ENCODE data around the gene HPSE2.

The HPSE2 gene

GRCh38 chr10:98817396-98817795 is 418.3 kb downstream of the HPSE2 start:
- no peak for DNase-seq

DNA sequence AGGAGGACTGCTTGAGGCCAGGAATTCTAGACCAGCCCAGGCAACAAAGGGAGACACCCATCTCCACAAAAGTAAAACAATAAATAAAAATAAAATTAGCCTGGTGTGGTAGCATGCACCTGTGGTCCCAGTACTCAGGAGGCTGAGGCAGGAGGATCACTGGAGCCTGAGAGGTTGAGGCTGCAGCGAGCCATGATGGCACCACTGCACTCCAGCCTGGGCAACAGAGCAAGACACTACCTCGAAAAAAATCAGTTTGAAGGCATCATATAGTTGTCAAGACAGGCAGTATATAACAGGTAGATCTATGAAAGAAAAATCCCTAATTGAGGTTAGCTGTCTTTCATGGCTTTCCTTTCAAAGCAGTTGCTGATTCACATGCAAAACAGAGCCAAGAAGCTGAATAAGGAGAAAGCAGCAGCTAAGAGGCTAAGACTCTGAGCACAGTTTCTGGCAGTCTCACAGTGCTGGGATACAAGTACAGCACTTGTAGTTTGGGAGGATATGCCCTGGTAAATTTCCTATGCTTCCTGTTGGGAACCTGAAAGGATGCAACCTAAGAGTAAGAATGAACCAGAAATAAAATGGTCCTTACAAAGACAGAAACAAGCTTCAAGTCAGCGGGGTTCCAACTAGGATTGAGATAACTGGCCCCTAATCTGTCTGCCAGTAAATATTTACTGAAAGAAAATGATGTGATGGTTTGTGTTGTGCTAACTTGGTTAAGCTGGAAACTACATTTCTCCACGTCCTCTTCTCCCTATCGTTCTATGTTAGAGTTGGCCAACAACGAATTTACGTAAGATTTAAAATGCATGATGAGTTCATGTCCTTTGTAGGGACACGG is 420.4 kb downstream of the HPSE2 start:
- no peak for DNase-seq

GRCh38 chr10:98814470-98814869 is 421.2 kb downstream of the HPSE2 start:
- DNase-seq = no peak

GRCh38 chr10:98808282-98808892 is 427.3 kb downstream of the HPSE2 start:
- DNase-seq = no peak

DNA sequence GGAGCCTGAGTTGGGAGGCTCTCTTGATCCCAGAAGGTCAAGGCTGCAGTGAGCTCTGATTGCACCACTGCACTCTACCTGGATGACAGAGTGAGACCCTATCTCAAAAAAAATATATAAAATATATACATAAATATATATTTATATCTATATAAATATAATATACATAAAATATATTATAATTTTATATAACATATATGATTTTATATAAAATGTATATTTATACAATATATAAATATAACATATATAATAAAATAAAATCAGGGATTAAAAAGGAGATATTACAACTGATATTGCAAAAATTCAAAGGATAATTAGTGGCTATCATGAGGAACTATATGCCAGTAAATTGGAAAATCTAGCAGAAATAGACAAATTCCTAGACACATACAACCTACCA is 435.4 kb downstream of the HPSE2 start:
- no peak for DNase-seq

DNA sequence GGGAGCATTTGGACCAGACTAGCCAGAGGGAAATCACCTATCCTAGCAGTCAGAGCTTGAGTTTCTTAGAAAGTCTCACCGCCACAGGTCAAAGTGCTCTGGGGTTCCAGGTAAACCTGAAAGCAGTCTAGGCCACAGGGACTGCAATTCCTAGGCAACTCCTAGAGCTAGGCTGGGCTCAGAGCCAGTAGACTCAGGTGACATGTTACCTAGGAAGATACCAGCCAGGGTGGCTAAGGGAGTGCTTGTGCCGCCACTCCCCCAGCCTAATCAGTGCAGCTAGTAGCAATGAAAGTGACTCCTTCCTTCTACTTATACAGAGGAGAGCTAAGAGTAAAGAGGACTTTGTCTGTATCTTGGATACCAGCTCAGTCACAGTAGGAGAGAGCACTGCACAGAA is 440.2 kb downstream of the HPSE2 start:
- DNase-seq = no peak

DNA sequence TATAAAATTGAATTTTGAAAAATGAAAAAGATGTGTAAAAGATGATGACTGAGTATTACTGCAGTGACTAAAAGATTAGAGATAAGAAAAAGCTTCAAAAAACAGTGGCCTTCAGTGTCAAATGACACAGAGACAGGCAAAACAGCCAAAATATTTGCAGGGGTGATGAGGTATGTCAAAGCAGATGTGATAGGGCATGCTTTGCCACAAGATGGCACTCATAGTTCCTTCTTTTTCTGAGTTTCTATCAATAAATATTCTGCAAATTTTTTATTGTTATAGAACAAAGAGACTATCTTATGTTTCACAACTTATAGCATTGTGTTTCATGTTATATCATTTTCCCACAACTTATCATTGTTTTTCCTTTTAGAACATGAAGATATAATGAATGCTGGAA is 444.8 kb downstream of the HPSE2 start:
- no peak for DNase-seq

- DNase-seq = no peak
These were observed 457.3 kb downstream of the HPSE2 start for GRCh38 chr10:98778277-98778759.

- DNase-seq = no peak
These were observed 477.2 kb downstream of the HPSE2 start for GRCh38 chr10:98758463-98758862.

- no peak for DNase-seq
These were observed 487.4 kb downstream of the HPSE2 start for GRCh38 chr10:98748298-98748697.

GRCh38 chr10:98745645-98746044 is 490.0 kb downstream of the HPSE2 start:
- DNase-seq = no peak

GRCh38 chr10:98720551-98720950 is 515.1 kb downstream of the HPSE2 start:
- DNase-seq = no peak

- no peak for DNase-seq
These were observed 522.1 kb downstream of the HPSE2 start for GRCh38 chr10:98713586-98713985.

DNA sequence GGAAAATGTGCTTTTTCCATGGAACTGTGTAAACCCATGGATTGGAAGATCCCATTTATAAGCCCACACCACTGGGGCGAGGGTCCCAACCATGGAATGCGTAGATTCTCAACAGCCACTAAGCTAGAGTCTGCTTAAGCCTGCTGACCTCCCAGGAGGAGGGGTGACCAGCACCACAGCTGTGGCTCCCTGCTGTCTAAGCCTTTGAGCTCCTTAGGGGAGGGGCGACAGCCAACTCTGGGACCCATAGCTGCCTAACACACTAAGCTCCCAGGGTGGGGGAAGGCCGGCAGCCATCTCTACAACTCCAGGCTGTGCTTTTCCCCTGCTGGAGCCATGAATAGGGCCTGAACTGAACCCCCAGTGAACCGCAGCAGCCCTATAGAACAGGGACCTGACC is 539.1 kb downstream of the HPSE2 start:
- no peak for DNase-seq

GRCh38 chr10:98694883-98695282 is 540.8 kb downstream of the HPSE2 start:
- DNase-seq = no peak

DNA sequence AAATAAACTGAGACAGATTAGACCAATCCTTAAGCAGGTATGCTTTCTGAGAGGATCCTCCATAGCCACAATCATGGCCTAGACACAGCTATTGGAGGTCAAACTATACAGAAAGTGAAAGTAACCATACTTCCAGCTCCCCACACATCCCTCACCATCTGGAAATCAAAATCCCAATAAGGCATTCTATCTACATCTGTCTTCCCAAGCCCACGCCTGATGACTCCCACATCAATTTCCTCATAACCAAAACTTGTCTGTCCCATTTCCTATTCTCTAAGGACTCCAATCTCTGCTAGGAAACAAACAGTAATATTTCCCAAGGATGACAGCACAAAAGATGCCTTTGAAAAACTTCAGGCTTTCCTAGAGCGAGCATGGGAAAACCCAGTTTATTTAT is 541.6 kb downstream of the HPSE2 start:
- DNase-seq = no peak

DNA sequence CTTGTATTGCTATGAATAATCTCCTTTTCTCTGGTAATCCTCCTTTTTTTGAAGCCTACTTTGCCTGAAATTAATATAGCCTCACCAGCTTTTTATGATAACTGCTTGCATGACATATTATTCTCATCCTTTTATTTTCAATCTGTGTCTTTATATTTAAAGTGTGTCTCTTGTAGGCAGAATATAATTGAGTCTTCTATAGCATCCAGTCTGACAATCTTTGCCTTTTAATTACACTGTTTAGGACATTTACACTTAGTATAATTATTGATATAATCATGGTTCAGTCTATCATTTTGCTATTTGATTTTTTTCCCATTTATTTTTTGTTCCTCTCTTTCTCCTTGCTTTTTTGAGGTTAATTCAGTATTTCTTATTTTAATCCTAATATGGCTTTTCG is 548.0 kb downstream of the HPSE2 start:
- DNase-seq = no peak

GRCh38 chr10:98684019-98684899 is 551.4 kb downstream of the HPSE2 start:
- no peak for DNase-seq

DNA sequence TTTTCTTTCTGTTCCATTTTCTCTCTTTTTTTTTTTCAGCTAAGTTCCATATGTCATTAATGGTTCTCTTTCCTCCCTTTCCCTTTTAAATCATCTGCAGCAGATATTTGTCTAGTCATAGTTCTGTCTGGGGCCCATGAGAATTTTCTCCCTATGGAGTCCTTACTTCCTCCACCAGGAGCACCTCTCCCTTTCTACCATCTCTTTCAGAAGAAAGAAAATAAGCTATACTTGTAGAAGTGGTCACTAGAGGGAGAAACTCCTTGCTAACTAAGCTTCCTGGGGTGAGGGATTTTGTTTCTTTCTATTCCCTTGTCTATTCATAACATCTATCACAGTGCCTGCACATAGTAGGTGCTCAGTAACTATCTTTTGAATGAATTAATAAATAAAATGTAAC is 558.8 kb downstream of the HPSE2 start:
- no peak for DNase-seq

DNA sequence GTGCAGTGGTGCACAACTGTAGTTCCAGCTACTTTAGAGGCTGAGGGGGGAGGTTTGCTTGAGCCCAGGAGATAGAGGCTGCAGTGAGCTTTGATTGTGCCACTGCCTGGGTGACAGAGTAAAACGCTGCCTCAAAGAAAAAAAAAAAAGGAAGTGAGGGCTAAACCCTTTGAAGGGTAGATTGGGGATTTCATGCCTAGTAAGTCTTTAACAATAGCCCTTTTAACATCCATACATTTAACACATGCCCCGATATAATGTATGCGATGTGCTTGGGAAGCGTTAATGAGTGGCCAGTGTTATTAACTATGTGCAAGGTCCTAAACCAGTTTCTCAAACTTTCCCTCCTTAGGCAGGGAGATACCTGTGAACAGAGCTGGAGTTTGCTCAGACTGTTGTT is 559.8 kb downstream of the HPSE2 start:
- DNase-seq = no peak

- DNase-seq = no peak
These were observed 562.4 kb downstream of the HPSE2 start for GRCh38 chr10:98673171-98673782.

DNA sequence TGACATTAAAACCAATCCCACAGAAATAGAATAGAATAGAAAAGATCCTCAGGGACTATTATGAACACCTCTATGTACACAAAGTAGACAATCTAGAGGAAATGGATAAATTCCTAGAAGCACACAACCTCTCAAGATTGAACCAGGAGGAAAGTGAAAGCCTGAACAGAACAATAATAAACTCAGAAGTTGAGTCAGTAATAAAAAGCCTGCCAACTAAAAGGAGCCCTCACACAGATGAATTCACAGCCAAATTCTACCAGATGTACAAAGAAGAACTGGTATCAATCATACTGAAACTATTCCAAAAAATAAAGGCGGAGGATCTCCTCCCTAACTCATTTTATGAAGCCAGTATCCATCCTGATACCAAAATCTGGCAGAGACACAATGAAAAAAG is 568.6 kb downstream of the HPSE2 start:
- no peak for DNase-seq

- no peak for DNase-seq
These were observed 569.4 kb downstream of the HPSE2 start for GRCh38 chr10:98666276-98666675.

Measured in activated T-cell treated with anti-CD3 and anti-CD28 coated beads, Interleukin-2, amount 50 U/mL, for 1 hour (primary cell).